Stimulated activated CD8-positive, alpha-beta memory T cell treated with anti-CD3 and anti-CD28 coated beads, Interleukin-12 subunit alpha, Interleukin-12 subunit beta, amount 100 ng/mL, for 4 hours (primary cell): ENCODE measurements around the gene SP3.
"Not testable (repeated sequence)": the region's sequence is repeated elsewhere in the genome, so short reads cannot be mapped to it uniquely, and the experiment has no call there.

ENCODE experiments used
- DNase-seq: peaks from one replicate; pipeline ENCODE4 v3.0.0-alpha.2; 2020; ENCODE audit warnings: low read depth

Gene SP3

DNA sequence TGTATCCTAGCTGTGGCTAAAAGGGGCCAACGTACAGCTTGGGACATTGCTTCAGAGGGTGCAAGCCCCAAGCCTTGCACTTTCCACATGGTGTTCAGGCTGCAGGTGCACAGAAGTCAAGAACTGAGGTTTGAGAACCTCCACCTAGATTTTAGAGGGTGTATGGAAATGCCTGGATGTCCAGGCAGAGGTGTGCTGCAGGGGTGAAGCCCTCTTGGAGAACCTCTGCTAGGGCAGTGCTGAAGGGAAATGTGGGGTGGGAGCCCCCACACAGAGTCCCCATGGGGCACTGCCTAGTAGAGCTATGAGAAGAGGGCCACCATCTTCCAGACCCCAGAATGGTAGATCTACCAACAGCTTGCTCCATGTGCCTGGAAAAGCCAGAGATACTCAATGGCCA lies 75.7 kb downstream of the SP3 start:
- not testable (repeated sequence) for DNase-seq

DNA sequence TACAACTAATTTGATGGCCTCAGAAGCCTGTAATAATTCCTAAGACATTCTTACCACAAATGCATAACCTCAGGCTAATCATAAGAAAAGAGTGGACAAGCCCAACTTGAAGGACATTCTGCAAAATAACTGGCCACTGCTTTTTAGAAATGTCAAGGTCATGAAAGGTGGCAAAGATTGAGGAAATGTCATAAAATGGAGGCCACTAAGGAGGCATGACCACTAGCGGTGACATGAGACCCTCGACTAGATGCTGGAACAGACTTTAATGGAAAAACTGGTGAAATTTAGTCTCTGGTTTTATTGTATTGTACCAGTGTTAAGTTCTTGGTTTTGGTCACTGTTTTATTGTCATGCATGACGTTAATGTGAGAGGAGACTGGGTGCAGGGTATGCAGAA lies 78.6 kb downstream of the SP3 start:
- no peak for DNase-seq

DNA sequence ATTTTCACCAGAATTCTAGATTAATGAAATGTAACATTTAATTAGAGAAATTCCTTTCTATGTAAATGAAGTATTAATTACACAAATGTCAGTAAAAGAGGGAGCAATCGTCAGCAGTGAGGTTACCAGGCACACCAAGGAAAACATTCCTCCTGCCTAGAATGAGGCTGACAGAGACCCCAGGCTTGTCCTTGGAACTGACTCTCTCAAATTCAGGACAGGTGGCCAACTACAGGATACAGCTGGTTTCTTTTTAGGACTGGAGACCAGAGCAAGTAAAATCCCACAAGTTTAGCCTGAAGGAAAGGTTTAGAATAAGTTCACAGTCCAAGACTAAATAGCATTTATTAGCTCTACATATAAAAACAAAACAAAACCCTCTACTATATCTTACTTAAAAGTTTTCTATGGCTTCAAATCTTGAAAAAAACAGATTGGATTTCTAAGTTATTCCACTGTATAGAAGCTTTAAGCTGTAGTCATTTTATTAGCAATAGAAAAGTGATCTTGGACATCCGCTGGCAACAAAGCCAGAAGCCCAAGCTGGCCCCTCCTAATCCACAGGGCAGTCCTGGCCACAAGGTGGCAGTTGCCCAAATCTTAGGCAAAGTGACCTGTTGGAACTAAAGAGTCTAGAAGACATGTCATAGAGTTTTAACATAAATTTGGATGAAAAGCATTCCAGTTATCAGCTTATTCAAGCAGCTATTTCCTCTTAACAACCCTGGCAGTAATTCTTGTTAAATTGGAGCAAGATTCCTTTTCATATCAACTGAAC lies 81.0 kb downstream of the SP3 start:
- DNase-seq = no peak

DNA sequence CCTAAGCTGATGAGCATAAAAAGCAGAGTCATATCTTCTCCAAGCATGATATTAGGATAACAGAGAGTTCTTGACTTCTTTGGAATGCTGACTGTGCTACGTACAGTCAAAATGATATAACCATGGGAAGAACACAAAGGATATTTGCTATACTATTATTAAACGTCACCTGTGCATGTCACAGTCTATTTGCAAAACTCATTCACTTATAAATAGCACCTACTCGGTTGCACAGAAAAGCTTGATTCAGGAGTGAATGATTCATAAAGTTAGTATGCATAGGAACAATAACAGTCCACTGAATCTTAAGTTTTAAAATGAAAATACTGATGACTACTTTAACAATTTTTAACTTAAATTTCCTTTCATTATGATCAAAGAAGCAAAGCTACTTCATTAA lies 83.3 kb downstream of the SP3 start:
- DNase-seq = no peak

DNA sequence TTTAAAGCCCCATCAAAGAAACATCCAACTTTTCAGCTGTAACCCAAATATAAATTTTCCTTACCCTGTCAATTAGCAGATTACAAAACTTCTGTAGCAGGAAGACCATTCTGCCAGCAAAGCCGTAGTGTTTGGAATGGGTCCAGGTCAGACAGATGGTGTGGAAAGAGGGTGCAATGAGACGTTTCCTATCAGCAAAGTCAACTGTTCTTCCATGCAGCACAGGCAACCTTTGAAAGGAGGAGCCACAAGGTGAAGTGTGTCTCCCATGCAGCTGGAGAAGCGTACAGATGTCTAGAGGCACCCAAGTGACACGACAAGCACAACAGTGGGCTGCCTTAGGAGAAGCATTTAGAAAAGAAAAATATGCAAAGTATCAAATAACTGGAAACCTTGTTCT lies 83.7 kb downstream of the SP3 start:
- DNase-seq = no peak

DNA sequence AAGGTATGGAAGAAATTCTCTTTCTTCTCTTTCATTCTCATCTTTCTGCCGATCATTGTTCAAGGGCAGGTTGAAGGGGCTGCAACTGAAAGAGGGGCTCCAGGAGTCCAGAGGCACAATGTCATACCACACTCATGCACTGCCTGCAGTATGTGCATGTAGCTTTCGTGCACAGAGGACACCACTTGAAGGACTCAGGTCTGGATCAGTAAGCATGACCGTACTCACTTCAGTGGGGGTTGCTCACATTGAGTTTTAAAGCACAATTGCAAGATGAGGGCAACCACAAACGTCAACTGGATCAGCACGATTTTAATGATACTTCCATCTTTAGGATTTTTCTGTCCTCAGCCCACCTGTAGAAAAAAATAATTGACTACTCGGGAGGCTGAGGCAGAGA lies 84.6 kb downstream of the SP3 start:
- no peak for DNase-seq

DNA sequence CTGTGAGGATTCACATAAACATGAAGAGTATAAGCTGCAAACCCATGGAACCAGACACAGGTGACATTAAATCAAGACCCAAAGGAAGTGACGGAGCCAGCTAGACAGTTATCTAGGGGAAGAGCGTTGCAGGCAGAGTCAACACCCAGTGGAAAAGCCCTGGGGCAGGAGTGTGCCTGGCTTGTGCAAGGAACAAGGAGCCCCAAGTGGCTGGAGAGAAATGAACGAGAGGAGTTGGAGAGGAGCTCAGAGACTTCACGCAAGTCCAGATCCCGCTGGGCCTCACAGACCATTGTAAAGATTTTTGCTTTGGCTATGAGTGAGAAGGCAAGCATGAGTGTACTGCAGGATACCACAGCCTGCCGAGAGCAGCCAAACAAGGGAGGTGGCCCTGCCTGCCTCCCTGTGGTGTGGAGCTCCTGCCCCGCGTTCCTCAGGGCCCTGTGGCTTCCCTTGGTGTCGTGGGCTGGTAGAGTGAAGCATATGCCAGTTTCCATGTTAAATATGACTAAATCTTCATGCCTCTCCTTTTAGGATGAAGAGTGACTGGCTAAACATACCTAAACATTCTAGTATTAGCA lies 88.2 kb downstream of the SP3 start:
- DNase-seq = no peak

DNA sequence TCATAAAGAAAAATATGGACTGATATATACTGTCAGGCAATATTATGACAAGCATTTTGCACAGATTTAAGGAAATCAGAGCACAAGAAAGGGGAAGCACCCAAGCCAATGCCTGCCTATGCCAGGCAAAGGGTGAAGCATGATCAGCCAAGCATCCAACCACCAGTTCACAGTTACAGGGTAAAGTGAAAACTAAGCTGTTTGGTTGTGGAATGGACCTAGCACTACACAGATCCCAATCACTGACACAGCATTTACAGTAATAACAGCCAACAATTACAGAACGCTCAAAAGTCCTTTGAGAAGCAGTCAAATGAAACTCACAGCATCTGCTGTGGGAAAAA lies 90.3 kb downstream of the SP3 start:
- DNase-seq = no peak

DNA sequence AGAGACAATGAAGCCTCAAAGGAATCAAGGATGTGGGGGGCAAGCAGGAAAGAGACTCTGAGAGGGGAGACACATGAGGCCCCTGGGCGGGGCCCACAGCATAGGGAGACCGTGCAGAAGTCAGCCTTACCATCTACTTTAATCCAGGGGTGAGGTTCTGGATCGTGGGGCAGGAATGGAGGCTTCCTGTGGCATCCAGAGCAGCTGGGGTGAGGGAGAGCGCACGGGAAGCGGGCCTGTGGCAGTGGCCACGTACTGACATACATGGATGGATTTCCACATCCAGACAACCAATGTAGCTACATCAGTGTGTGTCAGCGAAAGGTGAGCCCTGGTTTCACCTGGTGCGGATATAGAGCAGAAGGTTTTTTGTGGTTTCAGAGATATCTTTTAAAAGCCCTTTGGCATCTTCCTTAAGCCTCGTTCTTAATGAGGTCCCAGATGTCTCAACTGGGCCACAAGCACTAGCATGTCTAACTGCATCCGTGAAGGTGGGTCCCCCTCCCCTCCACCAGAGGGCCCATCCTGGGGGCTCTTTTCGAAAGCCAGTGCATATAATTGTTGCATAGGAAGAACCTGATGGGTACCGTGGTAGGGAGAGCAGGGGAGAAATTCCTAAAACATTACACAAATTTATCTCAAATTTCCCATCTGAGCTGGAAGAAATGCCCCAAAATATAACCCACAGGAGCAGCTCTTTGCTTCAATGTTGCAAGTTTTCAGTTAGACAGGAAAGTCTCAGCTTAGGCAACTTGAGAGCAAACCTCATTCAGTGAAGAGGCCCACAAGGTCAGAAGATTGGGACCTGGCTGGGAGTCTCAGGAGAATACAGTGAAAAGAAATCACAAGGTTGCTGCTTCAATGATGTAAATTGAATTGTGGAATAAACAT lies 90.9 kb downstream of the SP3 start:
- DNase-seq = no peak

DNA sequence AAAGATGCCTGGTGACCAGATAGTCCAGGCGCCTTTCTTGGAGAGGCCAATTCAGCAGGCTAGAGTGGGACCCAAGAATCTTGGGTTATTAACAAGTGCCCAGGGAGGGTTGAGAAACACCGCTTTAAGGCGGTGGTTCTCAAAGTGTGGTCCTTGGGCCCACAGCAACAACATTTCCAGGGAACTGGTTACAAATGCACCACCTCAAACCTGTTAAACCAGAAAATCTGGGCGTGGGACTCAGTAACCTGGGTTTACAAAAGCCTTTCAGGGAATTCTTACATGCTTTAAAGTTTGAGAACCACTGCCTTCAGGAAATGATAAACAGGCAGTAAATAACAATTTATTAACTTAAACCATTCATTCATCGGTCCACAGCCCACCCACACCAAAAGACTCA lies 92.5 kb downstream of the SP3 start:
- DNase-seq = no peak

DNA sequence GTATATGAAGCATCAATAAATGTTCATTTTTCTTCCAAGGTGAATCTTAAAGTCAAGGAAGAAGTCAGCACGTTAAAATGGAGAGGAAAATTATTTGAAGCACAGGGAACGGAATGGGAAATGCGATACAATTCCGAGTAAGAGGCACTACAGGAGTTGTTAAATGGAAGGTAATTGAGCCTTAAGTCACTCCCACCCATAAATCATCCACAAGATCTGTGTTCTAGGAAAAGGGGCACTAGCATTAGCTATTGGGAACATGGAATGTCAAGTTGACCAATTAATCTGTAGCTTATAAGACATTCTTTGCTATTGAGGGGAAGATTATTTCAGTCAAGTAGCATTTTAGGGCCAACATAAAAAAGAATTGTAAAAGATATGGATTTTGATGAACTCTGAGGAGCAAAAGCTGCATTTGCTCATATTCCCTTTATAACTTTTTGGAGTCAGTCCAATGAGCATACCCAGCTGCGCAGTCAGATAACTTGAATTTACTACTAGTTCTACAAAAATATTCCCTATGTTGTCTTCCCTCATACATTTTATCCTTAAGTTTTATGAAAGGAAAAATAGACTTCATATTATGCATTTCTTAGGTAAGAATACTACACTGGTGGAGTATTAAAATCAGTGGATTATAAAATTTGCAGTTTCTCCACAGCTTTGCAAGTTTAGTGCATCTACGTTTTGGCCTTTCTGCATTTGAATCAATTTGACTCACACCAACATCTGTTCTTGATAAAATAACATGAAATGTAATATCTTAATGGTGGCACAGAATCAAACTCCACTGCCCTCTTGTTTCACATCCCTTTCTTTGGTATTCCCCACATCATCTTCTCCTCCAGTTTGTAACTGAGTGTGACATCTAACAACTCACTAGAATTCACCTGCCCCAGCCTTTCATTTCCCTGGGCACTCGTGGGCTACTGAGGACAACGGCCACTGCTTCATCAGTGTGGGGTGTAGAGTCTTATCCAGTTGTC lies 95.6 kb downstream of the SP3 start:
- no peak for DNase-seq

DNA sequence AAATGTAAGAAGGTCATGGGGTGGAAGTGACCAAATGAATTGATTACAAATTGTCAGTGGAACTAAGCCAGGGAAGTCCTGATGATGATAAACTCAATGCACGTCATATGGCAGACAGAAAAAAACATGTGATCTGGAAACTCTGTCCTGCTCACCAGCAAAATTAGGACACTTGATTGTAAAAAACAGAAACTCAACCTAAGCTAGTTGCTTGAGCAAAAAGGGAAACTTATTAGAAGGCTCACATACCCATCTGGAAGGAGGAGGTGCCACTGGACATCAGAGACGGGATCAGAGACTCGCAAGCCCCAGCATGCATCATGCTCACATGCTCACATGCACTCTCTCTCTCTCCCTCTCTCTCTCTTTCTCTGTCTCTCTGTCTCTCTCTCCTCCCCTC lies 96.8 kb downstream of the SP3 start:
- no peak for DNase-seq

DNA sequence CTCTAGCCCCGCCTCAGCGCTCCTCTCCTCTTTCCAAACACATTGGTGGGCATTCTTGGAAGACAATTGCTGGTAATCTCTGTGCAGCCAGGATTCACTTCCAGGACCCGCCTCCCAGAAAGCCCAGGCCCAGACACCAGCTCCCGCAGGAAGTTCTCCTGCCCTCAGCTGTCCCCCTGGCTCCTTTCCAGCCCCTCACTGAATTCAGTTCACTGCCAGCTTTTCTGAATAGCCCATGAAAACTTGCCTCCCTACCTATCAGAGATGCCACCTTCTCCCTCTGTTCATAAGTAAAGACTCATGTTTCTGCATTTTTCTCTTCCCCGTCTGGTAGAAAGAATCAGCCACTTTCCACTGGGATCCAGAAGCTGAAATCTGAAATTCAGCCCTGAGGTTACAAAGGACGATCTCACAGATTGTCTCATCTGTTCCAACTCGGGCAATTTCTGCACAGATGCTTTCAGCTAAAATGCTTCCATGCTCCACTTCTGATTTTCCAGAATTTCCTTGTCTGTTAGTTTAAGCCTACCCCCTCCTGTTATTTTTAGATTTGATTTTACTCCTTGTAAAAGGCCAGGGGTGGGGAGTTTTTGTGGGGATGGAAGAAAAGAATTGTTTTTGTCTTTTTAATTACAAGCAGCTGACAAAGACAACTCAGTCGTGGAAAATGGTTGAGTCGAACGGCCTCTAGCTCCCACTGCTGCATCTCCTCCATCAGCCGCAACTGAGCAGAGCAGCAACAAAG lies 98.1 kb downstream of the SP3 start:
- DNase-seq = no peak

DNA sequence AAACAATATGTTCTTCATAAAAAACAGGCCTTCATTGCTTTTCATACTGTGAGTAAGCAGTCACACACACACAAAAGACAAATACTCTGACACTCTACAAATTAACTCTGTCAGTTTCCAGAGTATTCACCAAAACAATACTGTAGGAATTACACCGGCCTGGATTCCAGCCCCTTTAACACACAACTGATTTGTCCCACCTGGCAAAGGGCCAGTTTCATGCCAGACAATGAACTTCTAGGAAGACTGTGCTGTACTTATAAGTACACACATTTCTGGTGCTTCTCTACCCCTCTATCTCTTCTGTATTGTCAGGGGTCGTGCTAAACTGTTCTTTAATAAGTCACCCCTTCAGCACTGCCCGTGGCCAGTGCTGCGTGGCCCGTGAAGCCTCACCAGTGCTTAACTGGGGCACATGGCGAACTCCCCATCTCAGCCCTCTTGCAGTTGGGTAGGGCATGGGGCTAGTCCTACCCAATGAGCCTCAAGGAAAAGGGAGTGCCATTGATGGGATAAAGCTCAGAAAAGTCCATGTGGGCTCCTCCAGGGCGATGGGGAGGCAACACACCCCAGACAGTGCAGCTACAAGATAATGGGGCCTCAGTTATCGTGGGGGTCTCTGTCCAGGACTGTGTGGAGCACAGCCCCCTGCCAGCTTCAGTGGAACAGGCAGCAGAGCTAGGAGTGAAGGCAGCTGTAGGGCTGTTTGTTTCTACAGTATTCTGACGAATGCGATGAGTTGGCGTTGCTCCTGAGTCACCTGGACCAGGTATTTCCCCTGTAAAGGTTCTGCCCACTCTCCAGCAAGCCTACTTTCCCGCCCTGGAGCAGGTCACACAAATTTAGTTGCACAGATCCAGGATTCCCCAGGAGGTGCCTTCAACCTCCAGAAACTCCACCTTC lies 99.0 kb downstream of the SP3 start:
- no peak for DNase-seq

DNA sequence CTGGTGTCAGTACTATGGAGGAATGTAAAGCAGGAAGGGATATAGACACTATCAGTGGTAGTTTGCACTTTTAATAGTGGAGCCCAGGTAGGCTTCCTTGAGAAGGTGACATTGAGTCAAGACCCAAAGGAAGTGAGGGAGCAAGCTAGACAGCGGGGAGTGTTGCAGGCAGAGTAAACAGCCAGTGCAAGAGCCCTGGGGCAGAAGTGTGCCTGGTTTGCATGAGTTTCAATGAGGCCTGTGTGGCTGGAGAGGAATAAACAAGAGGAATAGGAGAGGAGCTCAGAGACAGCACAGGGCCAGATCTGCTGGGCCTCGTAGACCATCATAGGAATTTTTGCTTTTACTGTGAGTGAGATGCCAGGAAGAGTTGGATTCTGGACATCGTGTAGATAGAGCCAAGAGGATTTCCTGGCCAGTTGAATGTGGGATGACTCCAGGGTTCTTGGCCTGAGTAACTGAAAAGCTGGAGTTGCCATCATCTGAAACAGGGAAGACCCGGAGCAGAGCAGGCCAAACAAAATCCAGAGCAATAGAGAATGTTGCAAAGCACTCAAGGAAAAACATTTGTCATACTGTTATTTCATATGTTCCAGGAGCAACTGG lies 102.5 kb downstream of the SP3 start:
- no peak for DNase-seq

DNA sequence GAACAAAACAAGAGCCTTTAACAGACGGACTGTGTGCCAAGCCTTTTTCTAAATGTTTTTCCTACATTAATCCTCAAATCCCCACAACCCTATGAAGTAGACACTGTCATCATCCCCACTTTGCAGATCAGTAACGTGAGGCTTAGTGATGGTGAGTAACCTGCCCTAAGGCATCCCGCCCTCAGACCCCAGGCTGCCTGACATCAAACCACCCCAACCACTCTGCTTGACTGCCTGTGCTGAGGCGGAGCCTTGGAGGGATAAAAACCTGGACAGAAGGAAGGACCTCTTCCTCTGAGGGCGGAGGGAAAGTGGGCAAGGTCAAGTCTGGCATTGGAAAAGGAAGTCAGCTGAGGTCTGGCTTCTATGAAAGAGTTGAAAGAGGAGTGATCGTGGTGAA lies 104.6 kb downstream of the SP3 start:
- no peak for DNase-seq

DNA sequence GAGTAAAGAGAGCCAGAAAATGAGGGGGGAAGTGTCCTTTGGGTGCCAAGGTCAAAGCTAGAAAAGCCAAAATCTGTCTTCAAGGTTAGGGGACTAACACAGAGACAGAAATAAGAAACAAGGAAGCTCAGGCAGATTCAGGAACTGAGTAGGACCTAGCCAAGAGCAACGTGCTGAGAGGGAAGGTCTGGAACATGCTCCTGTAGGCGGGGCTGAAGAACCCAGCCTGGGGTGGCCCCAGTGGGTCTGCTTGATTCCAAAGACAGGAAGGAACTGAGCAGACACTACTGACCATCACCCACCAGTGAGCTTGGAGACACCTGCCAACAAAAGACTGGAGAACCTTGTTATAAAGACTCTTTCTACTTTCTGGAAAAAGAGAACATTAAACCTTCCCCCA lies 105.1 kb downstream of the SP3 start:
- no peak for DNase-seq

DNA sequence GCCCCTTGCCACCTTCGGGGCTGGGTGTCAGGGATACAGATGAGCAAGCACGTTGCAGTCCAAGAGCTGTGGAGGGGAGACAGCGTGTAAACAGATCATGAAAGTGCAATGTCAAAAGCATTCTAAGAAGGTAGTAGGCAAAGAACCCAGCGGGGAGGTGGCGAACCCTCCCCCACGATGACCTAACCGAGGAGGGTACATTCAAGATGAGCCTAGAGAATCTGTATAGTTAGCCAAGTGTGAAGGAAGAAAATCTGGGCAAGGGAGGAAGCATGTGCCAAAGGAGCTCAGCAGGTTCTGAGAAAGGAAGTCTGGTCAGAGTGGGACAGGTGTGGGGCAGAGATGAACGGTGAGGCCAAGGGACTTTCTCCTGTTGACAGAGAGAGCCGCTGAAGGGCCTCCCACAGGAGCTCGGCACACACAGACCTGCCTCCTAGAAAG lies 106.9 kb downstream of the SP3 start:
- DNase-seq = no peak
